Thymus (tissue), 11 donors: ENCODE results near the gene SWT1. TPM values are rescaled to one million over a fixed set of nuclear protein-coding genes. Genes with fewer than 3 reads are reported as not detected.
A peak's percentile ranks its signal among the peaks of the same experiment; 100 is the strongest.

Experiments used
- DNase-seq, 9 donors: peaks; one replicate each; pipeline ENCODE4 v3.0.0-alpha.2; 2013; ENCODE audit warnings: low spot score in 9 of 9, low read depth in 6 of 9, missing footprints in 1 of 9
- H3K27ac ChIP-seq, 2 donors: one replicate each; pipeline ENCODE4 v1.5.1; 2013; ENCODE audit warnings: control low read depth in 1 of 2, low read depth in 1 of 2, low read length in 1 of 2, mild to moderate bottlenecking in 1 of 2, moderate library complexity in 1 of 2
- H3K27me3 ChIP-seq, 2 donors: one replicate each; pipeline ENCODE4 v1.5.1; 2013; ENCODE audit warnings: low read length in 1 of 2; ENCODE audit not compliant: control insufficient read depth in 2 of 2, insufficient read depth in 1 of 2
- H3K36me3 ChIP-seq, 2 donors: one replicate each; pipeline ENCODE4 v1.5.1; 2013; ENCODE audit warnings: low read length in 1 of 2, mild to moderate bottlenecking in 1 of 2, moderate library complexity in 1 of 2; ENCODE audit not compliant: control insufficient read depth in 2 of 2, insufficient read depth in 2 of 2
- H3K4me1 ChIP-seq, 2 donors: one replicate each; pipeline ENCODE4 v1.5.1; 2013; ENCODE audit warnings: low read length in 2 of 2; ENCODE audit not compliant: control insufficient read depth in 2 of 2, insufficient read depth in 2 of 2
- H3K4me3 ChIP-seq, 2 donors: one replicate each; pipeline ENCODE4 v1.5.1; 2013; ENCODE audit warnings: low read length in 2 of 2, control low read depth in 1 of 2, mild to moderate bottlenecking in 1 of 2
- H3K9me3 ChIP-seq, 2 donors: one replicate each; pipeline ENCODE4 v1.5.1; 2013; ENCODE audit warnings: low read length in 1 of 2, mild to moderate bottlenecking in 1 of 2; ENCODE audit not compliant: control insufficient read depth in 2 of 2, insufficient read depth in 1 of 2
- WGBS: extraction: QIAGEN DNeasy Blood & Tissue Kit; methylation state at CpG from one replicate; pipeline ENCODE4 v1.1.7; 2013; 5-methylcytosine and 5-hydroxymethylcytosine counted together
- polyA plus RNA-seq: library from polyadenylated mRNA; stranded (reverse); fragments of 200-250 nt; gene quantifications from one replicate; pipeline ENCODE4 v1.2.3, GENCODE V29; 2013
- total RNA-seq: library from RNA; stranded (reverse); fragments of 120-200 nt; gene quantifications from one replicate; pipeline ENCODE4 v1.2.4, GENCODE V29; 2013
- donor health status: healthy.

The SWT1 gene
- total and polyA plus RNA-seq, 2 donors, result 6.8 to 8.3 TPM

DNA sequence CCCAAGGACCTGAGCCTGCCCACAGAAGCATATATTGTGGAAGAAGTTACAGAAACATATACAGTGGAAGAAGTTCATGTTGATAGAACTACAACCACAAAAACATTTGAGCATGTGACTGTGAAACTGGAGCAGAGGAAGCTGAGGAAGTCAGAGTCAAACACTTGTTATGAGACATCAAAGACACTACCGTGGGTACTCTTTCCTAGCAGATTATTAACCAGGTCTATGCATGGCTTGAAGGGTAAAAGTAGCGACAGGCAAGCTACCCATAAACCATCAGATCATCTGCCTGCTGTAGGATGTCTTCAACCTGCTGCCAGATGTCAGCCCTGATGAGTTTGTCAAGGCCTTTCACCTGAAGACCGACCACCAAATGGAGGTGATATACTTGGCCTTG is 124.3 kb downstream of the SWT1 start:
- Histone ChIP-seq H3K27me3 (no peaks in the 10 kb centered on the region), H3K36me3 (no peaks in the 10 kb centered on the region), H3K4me1 (peaks cover 15 to 34% of the 10 kb centered on the region in 2 donors), H3K9me3 (no peaks in the 10 kb centered on the region), H3K4me3 (peak overlapping the region in 1 of 2 donors; percentile 12), H3K27ac (peak overlapping the region; percentile 88 to 92)
- 32% methylated on average over 3 of the region's 3 CpGs for WGBS
- DNase-seq, result peak; percentile 37 to 89 (median 68)

DNA sequence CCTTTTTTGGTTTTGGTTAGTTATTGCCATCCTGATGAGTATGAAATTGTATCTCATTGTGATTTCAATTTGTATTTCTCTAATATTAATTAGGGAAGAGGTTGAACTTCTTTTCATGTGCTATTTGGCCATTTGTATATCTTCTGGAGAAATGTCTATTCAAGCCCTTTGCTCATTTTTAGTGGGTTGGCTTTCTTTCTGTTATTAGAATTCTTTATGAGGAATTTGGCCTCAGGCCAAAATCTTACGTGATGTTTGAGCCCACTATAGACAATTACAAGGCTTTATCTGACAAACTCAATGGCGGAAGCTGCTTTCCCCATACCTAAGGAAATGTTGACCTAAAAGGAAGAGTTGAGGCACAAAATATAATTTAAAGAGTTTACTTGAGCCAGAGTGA is 127.1 kb downstream of the SWT1 start:
- DNase-seq, result no peak
- WGBS, result 96% methylated on average over 2 of the region's 2 CpGs
- H3K9me3 ChIP-seq, result no peaks in the 10 kb centered on the region
- no peaks in the 10 kb centered on the region for H3K27me3 ChIP-seq
- H3K27ac ChIP-seq, result no peak overlapping the region
- no peak overlapping the region for H3K4me3 ChIP-seq
- H3K36me3 ChIP-seq, result no peaks in the 10 kb centered on the region
- peaks cover 15 to 34% of the 10 kb centered on the region in 2 donors for H3K4me1 ChIP-seq

DNA sequence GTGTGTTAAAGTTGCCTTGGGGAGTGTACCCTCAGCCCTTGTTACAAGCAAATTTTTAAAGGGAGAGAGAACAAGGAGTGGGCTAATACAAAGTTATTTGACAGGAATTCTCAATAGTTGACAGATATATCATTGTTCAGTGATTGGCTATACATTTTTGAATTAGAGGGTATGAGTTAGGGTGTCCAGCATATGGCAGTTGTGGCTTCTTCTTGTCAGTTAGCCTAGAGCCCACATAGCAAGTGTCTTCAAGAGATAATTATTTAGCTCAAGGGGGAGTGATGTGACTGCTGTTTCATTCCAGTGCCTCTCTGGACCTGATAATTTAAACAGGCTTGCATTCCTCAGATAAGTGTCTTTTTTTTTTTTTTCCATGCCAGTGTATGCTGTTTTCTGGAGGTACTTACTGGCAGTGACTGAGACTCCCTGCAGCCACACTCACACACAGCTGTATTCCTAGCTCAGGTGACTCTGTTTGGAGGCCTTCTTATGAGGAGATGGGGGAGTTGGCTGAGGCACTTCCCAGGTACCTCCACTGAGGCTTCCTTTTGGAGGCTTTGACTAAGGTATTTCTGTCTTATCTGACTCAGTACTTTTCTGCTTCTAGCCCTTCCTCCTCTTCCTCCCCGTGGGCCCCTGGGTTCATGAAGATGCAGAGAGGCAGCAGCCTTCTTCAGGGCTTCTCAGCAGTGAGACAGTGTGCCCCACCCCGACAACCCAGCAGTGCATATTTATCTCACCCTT is 127.7 kb downstream of the SWT1 start:
- no peak overlapping the region for H3K4me3 ChIP-seq
- no peak overlapping the region for H3K27ac ChIP-seq
- peak in 3 of 9 donors; percentile 15 to 39 (median 17) for DNase-seq
- peaks cover 0 to 1% of the 10 kb centered on the region in 2 donors for H3K36me3 ChIP-seq
- no peaks in the 10 kb centered on the region for H3K27me3 ChIP-seq
- H3K4me1 ChIP-seq, result peaks cover 15 to 34% of the 10 kb centered on the region in 2 donors
- H3K9me3 ChIP-seq, result no peaks in the 10 kb centered on the region
- WGBS, result 77% methylated on average over 2 of the region's 2 CpGs

DNA sequence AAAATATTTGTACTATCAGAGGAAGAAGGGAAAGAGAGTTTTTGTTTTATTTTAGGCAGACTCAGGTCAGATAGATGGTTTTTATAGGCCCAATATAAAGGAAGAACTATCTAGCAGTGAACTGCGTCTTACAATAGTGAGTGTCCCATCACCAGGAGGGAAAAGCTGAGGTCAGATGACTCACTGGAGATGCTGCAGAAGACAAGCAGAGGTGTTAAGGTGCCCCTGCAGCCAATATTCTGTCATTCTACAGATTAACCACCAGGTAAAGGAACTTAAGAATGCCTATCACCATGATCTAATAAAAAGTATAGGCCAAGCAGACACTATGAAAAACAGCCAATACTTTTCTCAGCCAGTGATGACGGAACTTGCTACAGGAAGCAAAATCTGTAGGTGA is 130.5 kb downstream of the SWT1 start:
- 98% methylated on average over 2 of the region's 2 CpGs for WGBS
- Histone ChIP-seq H3K9me3 (no peaks in the 10 kb centered on the region), H3K4me1 (peaks cover 0 to 12% of the 10 kb centered on the region in 2 donors), H3K4me3 (no peak overlapping the region), H3K27ac (no peak overlapping the region), H3K36me3 (peaks cover 0 to 5% of the 10 kb centered on the region in 2 donors), H3K27me3 (no peaks in the 10 kb centered on the region)
- DNase-seq, result no peak

DNA sequence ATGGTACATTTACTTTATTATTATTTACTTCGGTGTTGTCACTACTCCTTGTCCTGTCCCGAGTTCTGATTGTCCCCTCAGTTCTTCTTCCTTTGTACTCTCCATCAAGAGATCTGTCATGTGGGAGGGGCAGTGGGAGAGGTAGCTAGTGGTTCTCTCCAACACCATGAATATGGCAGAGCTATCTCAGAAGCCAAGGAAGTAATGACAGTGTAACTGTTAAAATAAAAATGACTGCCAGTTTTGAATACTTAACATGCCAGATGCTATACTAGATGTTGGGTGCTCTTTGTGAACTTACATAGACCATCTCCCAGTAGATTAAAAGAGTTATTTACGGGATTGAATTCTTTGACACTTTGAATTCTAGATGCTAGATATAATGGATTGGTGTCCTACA is 131.5 kb downstream of the SWT1 start:
- no peak overlapping the region for H3K4me3 ChIP-seq
- peaks cover 3 to 14% of the 10 kb centered on the region in 2 donors for H3K36me3 ChIP-seq
- no peaks in the 10 kb centered on the region for H3K27me3 ChIP-seq
- peaks cover 0 to 6% of the 10 kb centered on the region in 2 donors for H3K4me1 ChIP-seq
- DNase-seq, result no peak
- WGBS, result 98% methylated on average over 3 of the region's 3 CpGs
- no peaks in the 10 kb centered on the region for H3K9me3 ChIP-seq
- H3K27ac ChIP-seq, result no peak overlapping the region

DNA sequence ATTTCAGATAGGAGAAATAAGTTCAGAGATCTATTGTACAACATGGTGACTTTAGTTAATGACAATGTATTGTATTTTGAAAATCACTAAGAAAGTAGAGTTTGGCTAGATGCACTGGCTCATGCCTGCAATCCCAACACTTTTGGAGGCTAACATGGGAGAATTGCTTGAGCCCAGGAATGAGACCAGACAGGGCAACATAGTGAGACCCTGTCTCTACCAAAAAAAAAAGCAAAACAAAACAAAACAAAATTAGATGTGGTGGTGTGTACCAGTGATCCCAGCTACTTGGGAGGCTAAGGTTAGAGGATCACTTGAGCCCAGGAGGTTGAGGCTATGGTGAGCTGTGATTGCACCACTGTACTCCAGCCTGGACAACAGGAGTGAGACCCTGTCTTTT is 132.9 kb downstream of the SWT1 start:
- no peaks in the 10 kb centered on the region for H3K27me3 ChIP-seq
- H3K36me3 ChIP-seq, result peaks cover 3 to 25% of the 10 kb centered on the region in 2 donors
- no peak overlapping the region for H3K4me3 ChIP-seq
- H3K27ac ChIP-seq, result no peak overlapping the region
- H3K4me1 ChIP-seq, result peaks cover 0 to 3% of the 10 kb centered on the region in 2 donors
- no peaks in the 10 kb centered on the region for H3K9me3 ChIP-seq
- DNase-seq, result no peak

DNA sequence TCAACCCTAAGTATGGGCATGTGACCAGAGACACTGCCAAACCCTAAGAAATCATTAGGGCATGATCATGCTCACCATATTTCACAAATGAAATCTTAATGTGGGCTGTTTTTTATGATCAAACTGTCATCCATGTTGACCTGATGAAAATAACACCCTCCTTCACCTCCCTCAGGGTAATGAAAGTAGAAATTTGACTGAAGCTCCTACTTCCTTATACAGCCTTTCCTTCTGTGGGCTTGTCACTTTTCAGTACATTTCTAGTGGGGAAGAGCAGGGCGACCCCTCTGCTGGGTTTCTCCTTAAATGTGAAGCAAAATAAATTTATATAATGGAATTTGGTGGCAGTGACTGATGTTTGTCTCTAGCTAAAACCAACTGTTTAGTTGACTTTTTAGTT is 134.2 kb downstream of the SWT1 start:
- Histone ChIP-seq H3K4me3 (no peak overlapping the region), H3K9me3 (no peaks in the 10 kb centered on the region), H3K27ac (no peak overlapping the region), H3K27me3 (no peaks in the 10 kb centered on the region), H3K36me3 (peaks cover 3 to 37% of the 10 kb centered on the region in 2 donors), H3K4me1 (no peaks in the 10 kb centered on the region)
- DNase-seq, result no peak
- 94% methylated on average over 1 of the region's 1 CpG for WGBS

DNA sequence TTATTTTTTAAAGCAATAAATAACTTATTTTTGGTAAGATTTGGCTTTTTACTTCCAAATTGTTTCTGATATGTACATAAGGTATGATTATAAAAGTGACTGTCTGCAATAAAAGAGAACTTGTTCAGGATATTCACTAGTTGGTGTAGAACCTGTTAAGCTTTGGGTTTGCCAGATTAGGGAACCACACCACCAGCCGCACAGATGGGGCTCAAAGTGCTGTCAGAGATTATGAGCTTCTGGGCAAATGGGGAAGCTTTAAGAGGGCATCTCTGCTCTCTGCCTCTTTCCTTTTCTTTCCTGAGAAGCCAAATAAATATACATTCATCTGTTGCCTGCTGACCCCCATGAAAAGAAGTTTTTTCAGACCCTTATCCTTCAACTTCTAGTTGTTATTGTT is 134.7 kb downstream of the SWT1 start:
- peaks cover 3 to 42% of the 10 kb centered on the region in 2 donors for H3K36me3 ChIP-seq
- no peaks in the 10 kb centered on the region for H3K9me3 ChIP-seq
- DNase-seq, result no peak
- WGBS, result 80% methylated on average over 1 of the region's 1 CpG
- no peaks in the 10 kb centered on the region for H3K27me3 ChIP-seq
- no peak overlapping the region for H3K27ac ChIP-seq
- H3K4me3 ChIP-seq, result no peak overlapping the region
- no peaks in the 10 kb centered on the region for H3K4me1 ChIP-seq

DNA sequence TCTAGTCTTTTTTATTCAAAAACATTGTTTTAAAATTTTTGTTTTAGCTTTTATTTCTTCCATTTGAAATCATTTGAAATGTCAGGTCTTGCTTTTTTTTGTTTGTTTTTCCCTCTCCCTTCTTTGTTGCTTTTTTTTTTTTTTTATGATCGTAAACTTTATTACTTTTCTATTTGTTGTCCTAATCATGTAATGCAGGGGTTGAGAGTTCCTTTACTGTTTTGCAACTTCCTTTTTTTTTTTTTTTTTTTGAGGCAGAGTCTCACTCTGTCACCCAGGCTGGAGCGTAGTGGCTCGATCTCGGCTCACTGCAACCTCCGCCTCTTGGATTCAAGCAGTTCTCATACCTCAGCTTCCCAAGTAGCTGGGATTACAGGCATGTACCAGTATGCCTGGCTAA is 135.3 kb downstream of the SWT1 start:
- no peaks in the 10 kb centered on the region for H3K4me1 ChIP-seq
- WGBS, result 62% methylated on average over 5 of the region's 5 CpGs
- peaks cover 3 to 47% of the 10 kb centered on the region in 2 donors for H3K36me3 ChIP-seq
- no peak overlapping the region for H3K4me3 ChIP-seq
- H3K9me3 ChIP-seq, result no peaks in the 10 kb centered on the region
- no peak overlapping the region for H3K27ac ChIP-seq
- no peak for DNase-seq
- no peaks in the 10 kb centered on the region for H3K27me3 ChIP-seq
